Endometrium (tissue), 2 donors: Measurements from ENCODE around the gene MROH7.
"Not testable (repeated sequence)": the region's sequence is repeated elsewhere in the genome, so short reads cannot be mapped to it uniquely, and the experiment has no call there.

Experiments used
- FAIRE-seq: peaks from 2 replicates; lab custom pipeline; 2012; peaks lifted over from hg19 to GRCh38; lab: Jason Lieb, UNC
- donor health status: control.
- donor health status: control.

MROH7 gene

DNA sequence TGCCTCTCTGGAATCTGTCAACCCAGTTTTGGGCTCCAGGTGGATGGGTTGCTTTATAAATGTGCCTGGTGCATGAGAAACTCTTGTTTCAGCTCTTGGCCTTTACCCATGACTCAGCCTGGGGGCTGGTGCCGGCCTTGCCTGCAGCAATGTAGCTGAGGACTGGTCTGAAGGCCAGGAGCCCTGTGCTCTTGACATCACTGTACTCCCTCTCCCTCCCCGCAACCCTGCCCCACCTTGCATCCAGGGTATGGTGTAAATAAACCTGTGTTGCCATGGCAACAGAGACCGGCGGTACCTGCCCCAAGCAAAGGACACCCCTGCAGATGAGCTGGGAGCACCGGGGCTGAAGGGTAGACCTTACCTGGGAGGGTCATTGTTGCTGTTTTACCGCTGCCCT, 31.5 kb upstream of the MROH7 start:
- no peak for FAIRE-seq

DNA sequence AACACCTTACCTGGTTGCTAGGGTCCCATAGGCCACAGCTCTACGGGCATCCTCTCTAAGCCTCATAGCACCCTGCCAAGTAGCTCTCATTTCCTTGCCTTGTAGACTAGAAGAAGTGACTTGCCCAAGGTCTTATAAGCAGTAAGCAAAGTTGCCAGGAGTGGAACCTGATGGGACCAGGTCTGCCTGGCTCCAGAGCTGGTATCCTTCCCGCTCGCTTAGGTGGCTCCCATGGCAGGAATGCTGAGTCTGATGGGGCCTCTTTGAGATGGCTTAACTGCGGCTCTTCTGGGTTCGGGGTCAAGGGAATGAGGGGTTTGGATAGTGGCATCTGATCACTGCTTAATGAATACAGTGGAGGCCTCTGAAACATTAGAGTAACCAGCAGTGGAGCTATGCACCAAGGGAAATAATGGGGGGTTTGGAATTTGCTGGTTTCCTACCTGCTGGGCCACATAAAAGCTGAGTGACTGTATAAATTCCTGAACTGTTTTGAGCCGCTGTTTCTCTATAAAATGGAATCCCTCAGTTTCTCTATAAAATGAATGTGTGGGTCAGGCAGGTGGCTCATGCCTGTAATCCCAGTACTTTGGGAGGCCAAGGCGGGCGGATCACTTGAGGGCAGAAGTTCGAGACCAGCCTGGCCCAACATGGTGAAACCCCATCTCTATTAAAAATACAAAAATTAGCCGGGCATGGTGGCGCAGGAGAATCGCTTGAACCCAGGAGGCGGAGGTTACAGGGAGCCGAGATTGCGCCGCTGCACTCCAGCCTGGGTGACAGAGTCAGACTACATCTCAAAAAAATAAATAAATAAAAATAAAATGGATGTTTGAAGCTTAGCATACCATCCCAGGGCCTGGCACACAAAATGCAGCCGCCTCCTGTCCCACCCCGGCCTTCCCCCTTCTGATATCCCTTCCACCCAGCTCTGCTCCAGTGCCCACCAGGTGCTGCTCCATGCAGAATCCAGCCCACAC, 30.7 kb upstream of the MROH7 start:
- FAIRE-seq: no peak

DNA sequence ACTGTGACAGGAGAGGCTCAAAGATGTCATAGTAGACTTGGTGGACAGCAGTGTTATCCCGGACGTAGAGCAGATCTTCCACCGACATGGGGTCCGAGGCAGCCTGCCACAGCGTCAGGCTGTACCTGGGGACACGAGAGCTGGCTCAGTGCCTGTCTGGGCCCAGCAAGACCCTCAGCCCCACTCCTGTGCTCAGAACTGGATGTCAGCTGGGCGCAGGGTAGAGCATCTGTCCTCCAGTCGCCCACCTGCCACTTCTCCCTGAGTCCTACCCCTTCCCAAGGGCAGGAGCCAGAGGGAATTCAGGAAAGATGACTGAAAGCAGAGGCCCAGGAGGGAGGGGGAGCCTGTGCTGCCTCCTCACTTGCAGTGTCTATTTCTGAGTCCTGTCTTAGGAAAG, 30.0 kb upstream of the MROH7 start:
- no peak for FAIRE-seq

DNA sequence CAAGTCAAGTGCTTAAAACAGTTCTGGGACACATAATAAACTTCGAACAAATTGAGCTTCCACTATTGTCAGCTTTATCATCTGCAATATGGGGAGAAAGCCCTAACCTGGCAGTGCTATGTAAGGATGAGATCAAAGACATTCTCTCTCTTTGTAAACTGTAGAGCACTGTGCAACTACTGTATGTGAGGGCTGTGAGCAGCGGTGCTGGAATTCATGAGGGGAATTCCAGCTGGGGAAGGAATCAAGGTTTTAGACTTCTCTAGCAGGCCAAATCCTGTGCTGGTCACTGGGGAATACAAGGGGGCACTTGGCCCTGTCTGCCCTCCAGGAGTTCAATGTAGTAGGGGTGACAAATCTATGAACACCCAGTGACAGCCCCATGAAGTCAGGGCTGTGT, 27.6 kb upstream of the MROH7 start:
- no peak for FAIRE-seq

GRCh38 chr1:54614563-54614962, 27.0 kb upstream of the MROH7 start:
- no peak for FAIRE-seq

- FAIRE-seq: no peak
Observed at GRCh38 chr1:54615531-54616279, 25.9 kb upstream of the MROH7 start.

DNA sequence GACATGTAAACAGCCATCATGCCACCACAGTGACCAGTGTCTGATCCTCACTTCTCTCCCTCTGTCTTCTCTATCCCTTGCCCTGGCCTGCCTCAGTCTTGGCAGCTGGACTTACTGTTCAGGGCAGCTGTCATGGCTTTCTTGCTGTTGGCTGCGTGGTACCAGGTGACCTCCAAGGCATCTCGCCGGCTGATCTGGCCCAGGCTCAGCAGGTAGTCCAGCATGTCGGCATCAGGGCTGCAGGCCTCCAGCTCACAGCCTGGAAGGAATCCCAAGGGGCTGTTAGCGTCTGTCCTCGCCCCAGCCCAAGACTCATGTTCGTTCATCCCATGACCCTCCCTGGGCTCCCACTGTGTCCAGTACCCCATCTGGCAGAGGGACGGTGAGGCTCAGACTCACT, 21.8 kb upstream of the MROH7 start:
- FAIRE-seq: no peak

DNA sequence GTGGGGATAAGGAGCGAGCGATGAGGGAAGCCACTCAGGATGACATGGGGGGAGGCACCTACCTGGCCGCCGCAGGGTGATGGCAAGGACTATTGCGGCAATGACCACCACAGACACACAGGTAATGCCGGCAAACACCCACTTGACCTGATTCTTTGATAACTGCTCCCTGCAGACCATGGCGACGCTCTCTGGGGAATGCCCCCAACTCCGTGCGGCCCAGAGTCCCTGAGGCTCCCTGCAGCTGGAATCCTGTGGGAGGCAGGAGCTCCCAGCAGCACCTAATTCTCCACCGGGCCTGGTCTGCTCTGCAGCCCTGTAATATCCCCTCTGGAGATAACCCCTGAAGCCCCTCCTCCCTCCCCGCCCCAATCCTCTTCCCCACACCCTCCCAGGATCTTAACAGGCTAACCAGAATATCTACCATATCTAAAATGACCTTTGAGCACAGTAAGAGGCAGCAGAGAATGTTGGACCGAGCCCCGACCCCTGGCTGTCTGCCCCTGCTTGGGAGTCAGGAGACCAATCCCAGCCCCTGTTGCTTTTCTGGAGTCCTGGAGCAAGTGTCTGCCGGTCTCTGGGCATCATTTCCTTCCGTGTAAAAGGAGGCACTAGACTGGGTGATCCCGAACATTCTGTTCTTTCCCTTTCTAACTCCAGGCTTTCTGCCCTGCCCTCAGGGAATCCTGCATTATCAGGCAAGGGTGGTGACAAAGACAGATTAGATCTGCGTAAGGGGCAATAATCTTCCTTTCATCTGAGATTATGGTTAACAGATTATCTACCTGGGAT, 18.2 kb upstream of the MROH7 start, which contains the start of gene FAM151A:
TSS of gene FAM151A (minus strand) at position 310 of the 792 bp plus-strand sequence. CDS start at position 180, 130 bp downstream.
- FAIRE-seq: no peak

DNA sequence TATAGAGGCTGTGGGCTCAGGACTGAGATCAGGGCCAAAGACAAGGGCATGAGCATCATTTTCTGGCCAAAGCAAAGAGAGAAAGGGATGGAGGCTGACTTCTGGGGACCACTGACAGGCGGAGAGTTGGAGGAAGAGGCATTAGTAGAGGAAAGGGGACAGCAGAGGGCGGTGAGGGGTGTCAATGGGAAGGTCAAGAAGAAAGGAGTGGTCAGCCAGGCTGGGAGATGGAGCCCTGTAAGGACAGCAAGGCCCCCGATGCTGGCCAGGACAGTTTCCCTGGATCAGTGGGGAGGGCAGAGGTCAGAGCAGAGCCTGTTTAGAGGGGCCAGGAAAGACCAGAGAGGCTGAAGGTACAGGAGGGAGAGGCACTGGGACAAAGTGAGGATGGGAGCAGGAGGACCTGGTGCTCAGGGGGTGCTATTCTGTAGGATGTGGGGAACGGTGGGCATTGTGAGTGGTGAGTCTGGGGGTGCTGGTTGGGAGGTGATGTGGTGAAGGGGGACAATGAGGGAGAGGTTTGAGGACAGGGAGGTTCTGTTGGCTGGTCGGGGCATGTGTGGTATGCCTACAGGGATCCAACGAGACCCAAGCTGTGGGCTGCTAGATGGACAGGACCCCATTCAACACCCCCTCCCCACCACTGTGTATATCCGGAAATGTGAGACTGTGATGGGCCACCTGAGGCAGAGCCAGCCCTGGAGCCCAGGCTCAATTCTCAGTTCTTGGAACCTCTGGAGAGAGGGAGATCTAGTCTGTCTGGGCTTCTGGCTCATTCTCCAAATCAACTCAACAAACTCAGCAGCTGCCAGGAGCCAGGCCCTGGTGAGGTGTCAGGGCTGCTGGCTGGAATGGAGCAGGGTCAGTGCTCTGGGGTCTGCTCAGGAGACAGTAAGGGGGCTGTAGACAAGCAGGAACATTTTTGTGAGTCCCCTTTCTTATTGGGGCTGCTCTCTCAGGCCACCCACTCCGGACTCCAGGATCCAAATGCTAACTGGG, 16.8 kb upstream of the MROH7 start:
- FAIRE-seq: no peak

- no peak for FAIRE-seq
Observed at GRCh38 chr1:54627196-54627595, 14.4 kb upstream of the MROH7 start.

DNA sequence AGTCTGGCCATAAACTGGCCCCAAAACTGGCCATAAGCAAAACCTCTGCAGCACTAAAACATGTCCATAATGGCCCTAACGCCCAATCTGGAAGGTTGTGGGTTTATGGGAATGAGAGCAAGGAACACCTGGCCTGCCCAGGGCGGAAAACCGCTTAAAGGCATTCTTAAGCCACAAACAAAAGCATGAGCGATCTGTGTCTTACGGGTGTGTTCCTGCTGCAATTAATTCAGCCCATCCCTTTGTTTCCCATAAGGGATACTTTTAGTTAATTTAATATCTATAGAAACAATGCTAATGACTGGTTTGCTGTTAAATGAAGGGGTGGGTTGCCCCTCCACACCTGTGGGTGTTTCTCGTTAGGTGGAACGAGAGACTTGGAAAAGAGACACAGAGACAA, 5.8 kb upstream of the MROH7 start:
- not testable (repeated sequence) for FAIRE-seq

- not testable (repeated sequence) for FAIRE-seq
Observed at GRCh38 chr1:54636461-54637446, 4.8 kb upstream of the MROH7 start.

GRCh38 chr1:54640361-54640760, 1.2 kb upstream of the MROH7 start:
- no peak for FAIRE-seq

GRCh38 chr1:54643736-54644135, 2.1 kb downstream of the MROH7 start:
- FAIRE-seq: no peak

- FAIRE-seq: no peak
Observed at GRCh38 chr1:54645806-54646676, 4.5 kb downstream of the MROH7 start.

DNA sequence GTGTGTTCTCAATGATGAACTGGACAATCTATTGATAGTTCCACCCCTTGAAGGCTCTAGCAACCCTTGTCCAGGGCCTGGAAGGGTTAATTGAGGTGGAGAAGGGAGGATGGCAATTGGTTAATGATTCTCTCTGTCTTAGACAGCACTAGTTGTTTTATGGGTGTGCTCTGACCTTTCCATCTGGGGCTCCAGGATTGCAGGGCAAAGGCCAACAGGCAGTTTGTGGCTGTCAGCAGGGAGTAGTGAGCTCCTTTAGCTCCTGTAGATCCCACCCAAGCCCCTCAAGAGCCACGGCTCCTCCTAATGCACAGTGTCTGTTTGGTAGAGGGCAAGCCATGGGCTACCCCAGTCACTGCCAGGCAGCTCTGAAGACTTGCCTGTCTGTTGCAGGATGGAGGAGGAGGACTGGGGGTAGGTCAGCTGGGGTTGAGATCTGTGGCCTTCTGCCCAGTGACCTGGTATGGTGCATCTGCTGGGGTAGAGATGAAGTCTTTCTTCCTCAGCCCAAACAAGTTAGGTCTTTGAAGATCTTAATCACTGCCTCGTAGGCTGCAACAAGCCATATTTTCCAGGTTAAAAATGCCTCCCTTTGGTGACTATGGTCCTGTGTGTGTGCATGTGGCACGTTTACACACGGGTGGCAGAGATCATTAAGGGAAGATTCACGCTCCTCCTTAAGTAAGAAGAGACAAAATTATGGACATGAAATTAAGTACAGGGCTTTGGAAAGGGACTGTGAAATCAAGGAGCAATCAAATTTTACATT, 7.7 kb downstream of the MROH7 start:
- FAIRE-seq: no peak

- FAIRE-seq: no peak
Observed at GRCh38 chr1:54649921-54650320, 8.3 kb downstream of the MROH7 start.

- no peak for FAIRE-seq
Observed at GRCh38 chr1:54650417-54650816, 8.8 kb downstream of the MROH7 start.
